Lung (tissue), 16 donors: ENCODE results near the gene UTS2. TPM values are rescaled to one million over a fixed set of nuclear protein-coding genes. Genes with fewer than 3 reads are reported as not detected.
A peak's percentile ranks its signal among the peaks of the same experiment; 100 is the strongest.

ENCODE experiments used
- ATAC-seq: fragments of 200-7000 bp; cut with Tn5 transposase; one replicate; pipeline ENCODE4 v1.9.1; 2020; ENCODE audit warnings: moderate number of reproducible peaks; ENCODE audit not compliant: insufficient read depth, low FRiP score
- DNase-seq, 3 donors: peaks; one replicate each; pipeline ENCODE4 v3.0.0-alpha.2; 2013 to 2017
- H3K27ac ChIP-seq, 2 donors: one replicate each; pipeline ENCODE4 v1.5.1; 2013; ENCODE audit warnings: mild to moderate bottlenecking in 2 of 2, moderate library complexity in 2 of 2, control low read depth in 1 of 2, inconsistent platforms in 1 of 2, low read depth in 1 of 2, low read length in 1 of 2
- H3K27me3 ChIP-seq, 3 donors: one replicate each; pipeline ENCODE4 v1.5.1; 2013; ENCODE audit warnings: low read length in 2 of 3; ENCODE audit not compliant: control insufficient read depth in 3 of 3, insufficient read depth in 3 of 3
- H3K36me3 ChIP-seq, 4 donors: one replicate each; pipeline ENCODE4 v1.5.1; 2013; ENCODE audit warnings: low read length in 4 of 4, mild to moderate bottlenecking in 1 of 4, moderate library complexity in 1 of 4; ENCODE audit not compliant: control insufficient read depth in 4 of 4, insufficient read depth in 4 of 4
- H3K4me1 ChIP-seq, 5 donors: one replicate each; pipeline ENCODE4 v1.5.1; 2013; ENCODE audit warnings: low read length in 5 of 5, mild to moderate bottlenecking in 2 of 5, moderate library complexity in 1 of 5; ENCODE audit not compliant: control insufficient read depth in 5 of 5, insufficient read depth in 5 of 5
- H3K4me3 ChIP-seq: one replicate; pipeline ENCODE4 v1.5.1; 2013; ENCODE audit warnings: mild to moderate bottlenecking, control low read depth, moderate library complexity
- H3K9ac ChIP-seq, 2 donors: one replicate each; pipeline ENCODE4 v1.5.1; 2013; ENCODE audit warnings: low read length in 2 of 2, control low read depth in 1 of 2; ENCODE audit not compliant: insufficient read depth in 1 of 2
- H3K9me3 ChIP-seq, 4 donors: one replicate each; pipeline ENCODE4 v1.5.1; 2013; ENCODE audit warnings: low read length in 3 of 4, mild to moderate bottlenecking in 1 of 4, moderate library complexity in 1 of 4; ENCODE audit not compliant: control insufficient read depth in 4 of 4, insufficient read depth in 3 of 4
- CTCF ChIP-seq: IDR thresholded peaks from 2 replicates; pipeline ENCODE4 v1.5.1; 2012; ENCODE audit warnings: mild to moderate bottlenecking; ENCODE audit errors: control extremely low read depth, extremely low read depth
- WGBS, 2 donors: extraction: QIAGEN DNeasy Blood & Tissue Kit; methylation state at CpG; one replicate each; pipeline ENCODE4 v1.1.7; 2013; 5-methylcytosine and 5-hydroxymethylcytosine counted together
- long read RNA-seq, 5 donors: transcript quantifications; one replicate each; lab custom pipeline, GENCODE V29; 2026
- polyA plus RNA-seq, 2 donors: library from polyadenylated mRNA; stranded (reverse); fragments of 200-250 nt; gene quantifications; one replicate each; pipeline ENCODE4 v1.2.1, GENCODE V29; 2013
- total RNA-seq, 2 donors: library from RNA; depleted of rRNA in 1 of 2; stranded (reverse); fragments of >200 nt in 1 of 2; gene quantifications; one replicate each; pipeline ENCODE4 v1.2.1, GENCODE V29; 2014 to 2021
- donor health status: control.
- donor health status: control.
- donor health status: Bipolar disorder and iron deficiency.
- donor health status: healthy.
- donor health status: DM: yes; HTN: yes; CAD: no.

The UTS2 gene
- total RNA-seq (under 1 TPM in 1 of 2 donors, not detected in 1; 0.82 TPM), polyA plus RNA-seq (1 to 10 TPM in 1 of 2 donors, not detected in 1; 1.8 TPM)
- long read RNA-seq, donor 1, result 0 reads
- long read RNA-seq, donor 2, result 0 reads
- long read RNA-seq, donor 3, result 0 reads
- long read RNA-seq, donor 4, result 0 reads
- long read RNA-seq, donor 5, result 0 reads

- TF ChIP-seq CTCF, result no peak
- H3K4me1 ChIP-seq, result peaks cover 0 to 5% (median 0%) of the 10 kb centered on the region in 5 donors
- H3K9me3 ChIP-seq, result no peaks in the 10 kb centered on the region
- 74 to 83% methylated on average over 10 of the region's 10 CpGs for WGBS, 2 donors
- no peak for ATAC-seq
- no peak within 1 kb of the TSS for H3K27ac ChIP-seq
- peaks cover 0 to 2% (median 0%) of the 10 kb centered on the region in 4 donors for H3K36me3 ChIP-seq
- H3K27me3 ChIP-seq, result no peaks in the 10 kb centered on the region
- no peak within 1 kb of the TSS for H3K4me3 ChIP-seq
- no peak within 1 kb of the TSS for H3K9ac ChIP-seq
- peak in 1 of 3 donors; percentile 1 for DNase-seq
These were observed at the start of gene UTS2 for GRCh38 chr1:7852804-7853683. Gene UTS2, minus strand, starts transcription at chr1:7853065. Its CDS starts 62 bp downstream, at chr1:7853003.

- peaks cover 0 to 2% (median 0%) of the 10 kb centered on the region in 5 donors for H3K4me1 ChIP-seq
- no peak overlapping the region for H3K9ac ChIP-seq
- H3K4me3 ChIP-seq, result no peak overlapping the region
- TF ChIP-seq CTCF, result no peak
- H3K9me3 ChIP-seq, result no peaks in the 10 kb centered on the region
- no peaks in the 10 kb centered on the region for H3K27me3 ChIP-seq
- ATAC-seq (no peak), DNase-seq (no peak)
- H3K36me3 ChIP-seq, result no peaks in the 10 kb centered on the region
- H3K27ac ChIP-seq, result no peak overlapping the region
- WGBS, 2 donors, result 48 to 73% methylated on average over 4 of the region's 4 CpGs
These were observed 46.9 kb upstream of the UTS2 start for GRCh38 chr1:7899741-7900140.

- 84 to 90% methylated on average over 5 of the region's 5 CpGs for WGBS, 2 donors
- no peak overlapping the region for H3K9ac ChIP-seq
- H3K36me3 ChIP-seq, result no peaks in the 10 kb centered on the region
- H3K4me3 ChIP-seq, result no peak overlapping the region
- H3K27ac ChIP-seq, result no peak overlapping the region
- no peak for ATAC-seq
- H3K9me3 ChIP-seq, result no peaks in the 10 kb centered on the region
- H3K27me3 ChIP-seq, result no peaks in the 10 kb centered on the region
- TF ChIP-seq CTCF, result no peak
- no peak for DNase-seq
- H3K4me1 ChIP-seq, result peaks cover 0 to 2% (median 0%) of the 10 kb centered on the region in 5 donors
These were observed 46.1 kb upstream of the UTS2 start for GRCh38 chr1:7898962-7899361.
